Measurements from ENCODE around the gene TFEB.

GRCh38 chr6:41657131-41658094, 78.0 kb downstream of the TFEB start:
- no peak for TF ChIP-seq POLR2A (IDR thresholded peaks at IDR 0.05)
- TF ChIP-seq CTCF (IDR thresholded peaks at IDR 0.05) = no peak

Measured in ovary (tissue), 3 donors.